Measurements from ENCODE around the gene C10orf105.

The C10orf105 gene

GRCh38 chr10:71681977-71682376, 37.6 kb downstream of the C10orf105 start:
- TF ChIP-seq YY1 (IDR thresholded peaks at IDR 0.05; ENCODE audit: insufficient read depth, insufficient read length) = no peak
- no peak for TF ChIP-seq ZNF274 (IDR thresholded peaks at IDR 0.05; ENCODE audit: low read depth, low read length)
- TF ChIP-seq SUZ12 (IDR thresholded peaks at IDR 0.05; ENCODE audit: extremely low read depth, insufficient read depth, insufficient read length) = no peak
- Histone ChIP-seq H3K9ac (ENCODE audit: insufficient read length, low read depth) (no peak overlapping the region), H3K36me3 (ENCODE audit: insufficient read depth, insufficient read length, low read length) (no peaks in the 10 kb centered on the region), H3K4me3 (ENCODE audit: insufficient read length, low read depth) (no peak overlapping the region), H3K4me1 (ENCODE audit: insufficient read depth, insufficient read length) (peaks cover 9% of the 10 kb centered on the region), H3K27me3 (ENCODE audit: insufficient read depth, insufficient read length) (no peaks in the 10 kb centered on the region), H3K9me3 (ENCODE audit: insufficient read depth, low read length) (no peaks in the 10 kb centered on the region)
- no peak for DNase-seq (ENCODE audit: low read depth, low spot score)

- no peak for DNase-seq (ENCODE audit: low read depth, low spot score)
- Histone ChIP-seq H3K4me1 (ENCODE audit: insufficient read depth, insufficient read length) (peaks cover 9% of the 10 kb centered on the region), H3K4me3 (ENCODE audit: insufficient read length, low read depth) (no peak overlapping the region), H3K36me3 (ENCODE audit: insufficient read depth, insufficient read length, low read length) (no peaks in the 10 kb centered on the region), H3K9ac (ENCODE audit: insufficient read length, low read depth) (no peak overlapping the region), H3K9me3 (ENCODE audit: insufficient read depth, low read length) (no peaks in the 10 kb centered on the region), H3K27me3 (ENCODE audit: insufficient read depth, insufficient read length) (no peaks in the 10 kb centered on the region)
- TF ChIP-seq ZNF274 (IDR thresholded peaks at IDR 0.05; ENCODE audit: low read depth, low read length) (no peak), SUZ12 (IDR thresholded peaks at IDR 0.05; ENCODE audit: extremely low read depth, insufficient read depth, insufficient read length) (no peak), YY1 (IDR thresholded peaks at IDR 0.05; ENCODE audit: insufficient read depth, insufficient read length) (no peak)
Measured at GRCh38 chr10:71679425-71679824, 40.2 kb downstream of the C10orf105 start.

DNA sequence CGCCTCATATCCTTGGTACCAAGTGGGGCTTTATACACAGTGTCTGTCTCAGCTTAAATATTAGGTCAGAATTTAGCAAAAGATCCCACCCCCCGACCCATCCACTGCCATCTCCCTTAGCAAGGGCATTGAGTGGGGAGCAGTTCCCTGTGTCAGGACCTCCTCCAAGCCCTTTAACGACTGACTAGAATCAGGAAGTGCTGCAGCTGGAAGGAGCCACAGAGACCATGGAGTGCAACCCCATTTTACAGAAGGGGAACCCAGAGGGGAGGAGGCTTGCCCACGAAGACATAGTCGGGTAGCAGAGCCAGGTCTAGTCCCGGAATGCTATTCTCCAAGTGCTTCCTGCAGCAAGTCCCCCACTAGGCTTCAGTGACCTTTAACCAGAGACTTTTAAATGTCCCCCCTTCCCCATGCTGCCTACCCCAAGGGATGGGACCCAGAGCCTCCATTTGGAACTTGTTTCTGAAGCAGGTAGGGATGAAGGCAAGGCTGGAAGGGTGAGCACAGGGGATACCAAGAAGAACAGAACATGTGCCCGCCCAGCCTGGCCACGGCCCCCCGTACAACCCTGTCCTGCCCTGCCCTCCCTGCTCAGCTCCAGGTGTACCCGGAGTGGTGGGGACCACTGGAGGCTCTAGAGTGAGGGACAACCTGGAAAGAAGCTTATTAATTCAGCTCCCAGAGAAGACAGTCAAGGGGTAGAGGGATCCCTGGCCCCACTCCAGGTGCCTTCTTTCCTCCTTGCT, 41.3 kb downstream of the C10orf105 start:
- H3K4me3 ChIP-seq (ENCODE audit: insufficient read length, low read depth) = no peak overlapping the region
- peaks cover 5% of the 10 kb centered on the region for H3K27me3 ChIP-seq (ENCODE audit: insufficient read depth, insufficient read length)
- no peak for DNase-seq (ENCODE audit: low read depth, low spot score)
- H3K4me1 ChIP-seq (ENCODE audit: insufficient read depth, insufficient read length) = peaks cover 9% of the 10 kb centered on the region
- no peaks in the 10 kb centered on the region for H3K9me3 ChIP-seq (ENCODE audit: insufficient read depth, low read length)
- no peaks in the 10 kb centered on the region for H3K36me3 ChIP-seq (ENCODE audit: insufficient read depth, insufficient read length, low read length)
- TF ChIP-seq YY1 (IDR thresholded peaks at IDR 0.05; ENCODE audit: insufficient read depth, insufficient read length) = no peak
- no peak for TF ChIP-seq ZNF274 (IDR thresholded peaks at IDR 0.05; ENCODE audit: low read depth, low read length)
- TF ChIP-seq SUZ12 (IDR thresholded peaks at IDR 0.05; ENCODE audit: extremely low read depth, insufficient read depth, insufficient read length) = no peak
- H3K9ac ChIP-seq (ENCODE audit: insufficient read length, low read depth) = no peak overlapping the region

DNA sequence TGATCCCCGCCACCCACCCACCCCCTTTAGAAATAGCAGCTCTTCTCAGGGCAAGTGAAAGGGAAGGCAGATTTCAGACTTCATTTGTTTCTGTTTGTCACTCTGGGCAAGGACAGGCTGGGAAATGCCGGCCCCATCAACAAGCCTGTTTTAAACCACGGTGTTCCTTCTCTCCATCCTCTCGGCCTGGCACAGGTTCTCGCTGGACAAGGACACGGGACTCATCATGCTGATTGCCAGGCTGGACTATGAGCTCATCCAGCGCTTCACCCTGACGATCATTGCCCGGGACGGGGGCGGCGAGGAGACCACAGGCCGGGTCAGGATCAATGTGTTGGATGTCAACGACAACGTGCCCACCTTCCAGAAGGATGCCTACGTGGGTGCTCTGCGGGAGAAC, 42.3 kb downstream of the C10orf105 start:
- H3K9me3 ChIP-seq (ENCODE audit: insufficient read depth, low read length) = no peaks in the 10 kb centered on the region
- no peaks in the 10 kb centered on the region for H3K36me3 ChIP-seq (ENCODE audit: insufficient read depth, insufficient read length, low read length)
- DNase-seq (ENCODE audit: low read depth, low spot score) = no peak
- peaks cover 5% of the 10 kb centered on the region for H3K27me3 ChIP-seq (ENCODE audit: insufficient read depth, insufficient read length)
- H3K9ac ChIP-seq (ENCODE audit: insufficient read length, low read depth) = no peak overlapping the region
- TF ChIP-seq ZNF274 (IDR thresholded peaks at IDR 0.05; ENCODE audit: low read depth, low read length) (no peak), YY1 (IDR thresholded peaks at IDR 0.05; ENCODE audit: insufficient read depth, insufficient read length) (no peak), SUZ12 (IDR thresholded peaks at IDR 0.05; ENCODE audit: extremely low read depth, insufficient read depth, insufficient read length) (no peak)
- peaks cover 8% of the 10 kb centered on the region for H3K4me1 ChIP-seq (ENCODE audit: insufficient read depth, insufficient read length)
- no peak overlapping the region for H3K4me3 ChIP-seq (ENCODE audit: insufficient read length, low read depth)

DNA sequence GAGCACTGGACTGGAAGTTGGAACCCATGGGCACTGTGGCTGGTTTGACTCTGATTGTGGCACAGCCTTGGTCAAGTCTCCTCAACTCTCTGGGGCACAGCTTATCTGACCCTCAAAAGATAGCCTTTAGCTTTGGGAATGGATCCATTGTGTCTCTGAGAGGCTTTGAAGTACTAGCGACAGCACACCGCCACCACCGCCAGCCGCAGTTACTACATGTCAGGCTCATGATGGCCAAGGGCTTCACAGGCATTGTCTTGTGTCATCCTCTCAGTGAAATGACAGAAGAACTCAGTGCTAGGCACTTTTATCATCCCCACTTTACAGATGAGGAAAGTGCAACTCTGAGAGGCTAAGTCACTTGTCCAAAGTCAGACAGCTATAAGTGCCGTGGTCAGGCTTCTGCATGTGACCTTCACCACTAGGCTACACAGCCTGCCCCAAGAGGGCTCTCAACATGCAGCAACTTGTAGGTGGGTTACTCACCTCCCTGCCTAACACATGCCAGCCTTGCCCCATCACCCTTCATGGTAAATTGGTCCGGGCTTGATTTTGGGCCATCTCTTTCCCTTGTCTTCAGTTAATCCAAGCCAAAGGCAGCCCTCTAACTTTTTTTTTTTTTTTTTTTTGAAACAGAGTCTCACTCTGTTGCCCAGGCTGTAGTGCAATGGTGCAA, 44.1 kb downstream of the C10orf105 start:
- TF ChIP-seq SUZ12 (IDR thresholded peaks at IDR 0.05; ENCODE audit: extremely low read depth, insufficient read depth, insufficient read length) (no peak), YY1 (IDR thresholded peaks at IDR 0.05; ENCODE audit: insufficient read depth, insufficient read length) (no peak), ZNF274 (IDR thresholded peaks at IDR 0.05; ENCODE audit: low read depth, low read length) (no peak)
- no peak for DNase-seq (ENCODE audit: low read depth, low spot score)
- no peak overlapping the region for H3K9ac ChIP-seq (ENCODE audit: insufficient read length, low read depth)
- H3K4me3 ChIP-seq (ENCODE audit: insufficient read length, low read depth) = no peak overlapping the region
- no peaks in the 10 kb centered on the region for H3K36me3 ChIP-seq (ENCODE audit: insufficient read depth, insufficient read length, low read length)
- H3K9me3 ChIP-seq (ENCODE audit: insufficient read depth, low read length) = no peaks in the 10 kb centered on the region
- H3K27me3 ChIP-seq (ENCODE audit: insufficient read depth, insufficient read length) = peaks cover 5% of the 10 kb centered on the region
- H3K4me1 ChIP-seq (ENCODE audit: insufficient read depth, insufficient read length) = peaks cover 9% of the 10 kb centered on the region

DNA sequence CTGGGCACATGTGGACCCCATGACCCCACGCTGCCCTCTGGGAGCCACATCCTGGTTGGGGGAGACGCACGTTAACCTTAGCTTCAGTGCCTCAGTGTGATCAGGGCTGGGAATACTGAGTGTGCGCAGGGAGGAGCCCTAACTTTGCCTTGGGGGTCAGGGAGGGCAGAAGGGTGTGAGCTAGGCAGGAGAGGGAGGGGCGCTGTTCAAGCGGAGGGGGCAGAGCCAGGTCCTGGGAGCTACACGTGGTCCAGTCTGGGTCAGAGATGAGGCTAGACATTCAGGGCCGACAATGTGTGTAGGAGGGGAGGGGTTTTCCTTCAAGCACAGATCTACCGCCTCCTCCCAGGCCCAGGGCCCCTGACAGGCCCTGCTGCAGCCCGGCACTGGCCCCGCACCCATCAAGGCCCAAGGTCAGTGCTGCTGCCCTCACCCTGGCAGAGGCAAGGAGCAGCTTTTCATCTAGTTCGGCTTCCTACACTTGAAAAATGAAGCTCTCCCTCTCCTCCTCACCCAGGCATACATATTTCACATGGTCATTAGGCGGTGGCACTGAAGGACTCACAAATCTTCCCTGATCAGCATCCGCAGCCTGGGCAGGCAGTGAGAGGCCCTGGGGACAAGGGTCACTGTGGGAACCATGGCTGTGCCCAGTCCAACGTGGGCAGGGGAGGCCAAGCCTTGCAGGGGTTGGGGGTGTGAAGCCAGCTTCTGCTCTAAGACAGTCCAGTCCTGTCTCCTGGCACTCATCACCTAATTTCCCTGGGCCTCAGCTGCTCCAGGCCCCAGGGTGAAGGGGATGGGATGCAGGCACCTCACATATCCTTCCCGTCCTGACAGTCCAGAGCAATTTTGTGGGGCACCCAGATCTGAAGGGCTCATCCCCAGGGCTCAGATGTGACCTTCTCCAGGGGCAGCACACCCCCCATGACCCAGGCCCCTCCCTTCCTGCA, 47.3 kb downstream of the C10orf105 start:
- H3K36me3 ChIP-seq (ENCODE audit: insufficient read depth, insufficient read length, low read length) = no peaks in the 10 kb centered on the region
- no peak overlapping the region for H3K9ac ChIP-seq (ENCODE audit: insufficient read length, low read depth)
- H3K4me1 ChIP-seq (ENCODE audit: insufficient read depth, insufficient read length) = peaks cover 3% of the 10 kb centered on the region
- no peak for TF ChIP-seq ZNF274 (IDR thresholded peaks at IDR 0.05; ENCODE audit: low read depth, low read length)
- no peak for TF ChIP-seq SUZ12 (IDR thresholded peaks at IDR 0.05; ENCODE audit: extremely low read depth, insufficient read depth, insufficient read length)
- TF ChIP-seq YY1 (IDR thresholded peaks at IDR 0.05; ENCODE audit: insufficient read depth, insufficient read length) = no peak
- no peaks in the 10 kb centered on the region for H3K9me3 ChIP-seq (ENCODE audit: insufficient read depth, low read length)
- H3K4me3 ChIP-seq (ENCODE audit: insufficient read length, low read depth) = no peak overlapping the region
- peaks cover 9% of the 10 kb centered on the region for H3K27me3 ChIP-seq (ENCODE audit: insufficient read depth, insufficient read length)
- no peak for DNase-seq (ENCODE audit: low read depth, low spot score)
